K562 (cell line): Measurements from ENCODE around the gene TMEM167B. TPM values are rescaled to one million over a fixed set of nuclear protein-coding genes. Genes with fewer than 3 reads are reported as not detected.

Experiments used
- ARNT ChIP-seq, 2 experiments: fragments of 450-650 bp; IDR thresholded peaks; 2 replicates each; pipeline ENCODE4 v1.6.1; 2016; ENCODE audit warnings: mild to moderate bottlenecking in 1 of 2
- BCLAF1 ChIP-seq, 2 experiments: fragments of 450-650 bp in 1 of 2; IDR thresholded peaks; 2 replicates each; pipeline ENCODE4 v1.6.1; 2011 to 2017; ENCODE audit warnings: low read depth in 2 of 2, antibody characterized with exemption in 1 of 2, borderline replicate concordance in 1 of 2, low read length in 1 of 2, mild to moderate bottlenecking in 1 of 2, mixed read lengths in 1 of 2; ENCODE audit not compliant: control insufficient read depth in 1 of 2
- ETS2 ChIP-seq: IDR thresholded peaks from 2 replicates; pipeline ENCODE4 v1.6.1; 2016; ENCODE audit warnings: borderline replicate concordance, missing genetic modification characterization, mild to moderate bottlenecking, moderate library complexity, missing compliant biosample characterization; ENCODE audit not compliant: poor library complexity, severe bottlenecking
- GATA2 ChIP-seq: sonication (generic); formaldehyde crosslinking; IDR thresholded peaks from 2 replicates; pipeline ENCODE4 v1.4.0; 2020; ENCODE audit warnings: mild to moderate bottlenecking, missing genetic modification reagents
- HOXB6 ChIP-seq: fragments of 250-450 bp; sonication (Bioruptor Pico); IDR thresholded peaks from 2 replicates; pipeline ENCODE4 v1.5.1; 2022; ENCODE audit warnings: mild to moderate bottlenecking, borderline replicate concordance
- IRF2 ChIP-seq: sonication (generic); formaldehyde crosslinking; IDR thresholded peaks from 2 replicates; pipeline ENCODE4 v1.8.1; 2022; ENCODE audit warnings: mild to moderate bottlenecking, missing genetic modification reagents
- KAT8 ChIP-seq: fragments of 450-650 bp; IDR thresholded peaks from 2 replicates; pipeline ENCODE4 v1.6.1; 2016; ENCODE audit warnings: low read depth, mild to moderate bottlenecking
- KDM1A ChIP-seq, 2 experiments: fragments of 450-650 bp; IDR thresholded peaks; 2 replicates each; pipeline ENCODE4 v1.6.1; 2016; ENCODE audit warnings: mild to moderate bottlenecking in 2 of 2
- L3MBTL2 ChIP-seq: fragments of 450-650 bp; IDR thresholded peaks from 2 replicates; pipeline ENCODE4 v1.6.1; 2016; ENCODE audit warnings: mild to moderate bottlenecking, moderate library complexity
- MAFG ChIP-seq: fragments of 450-650 bp; conservative IDR thresholded peaks from 2 replicates; pipeline ENCODE4 v1.6.1; 2016; ENCODE audit warnings: missing genetic modification characterization, missing compliant biosample characterization
- PBX2 ChIP-seq, 2 experiments: IDR thresholded peaks in 1 of 2; conservative IDR thresholded peaks in 1 of 2; 2 replicates each; pipeline ENCODE4 v1.6.1; 2016; ENCODE audit warnings: low read depth in 2 of 2, mild to moderate bottlenecking in 1 of 2, missing compliant biosample characterization in 1 of 2, missing genetic modification characterization in 1 of 2, moderate library complexity in 1 of 2
- RBFOX2 ChIP-seq: fragments of 200-400 bp; formaldehyde crosslinking; IDR thresholded peaks from 2 replicates; pipeline ENCODE4 v1.6.1; 2017; ENCODE audit warnings: low read depth, mild to moderate bottlenecking, low read length, moderate library complexity
- USF1 ChIP-seq: sonication (generic); formaldehyde crosslinking; IDR thresholded peaks from 2 replicates; pipeline ENCODE4 v1.9.0; 2022; ENCODE audit warnings: mild to moderate bottlenecking, missing genetic modification reagents
- ZBTB43 ChIP-seq: sonication (generic); formaldehyde crosslinking; IDR thresholded peaks from 2 replicates; pipeline ENCODE4 v1.8.0; 2023; ENCODE audit warnings: mild to moderate bottlenecking, missing genetic modification reagents
- ZKSCAN1 ChIP-seq: fragments of 150-350 bp; IDR thresholded peaks from 2 replicates; pipeline ENCODE4 v1.6.1; 2016; ENCODE audit warnings: low read depth, low read length
- ZNF77 ChIP-seq: fragments of 250-450 bp; sonication (Bioruptor Pico); IDR thresholded peaks from 2 replicates; pipeline ENCODE4 v1.5.0; 2020
- polyA plus RNA-seq, 8 experiments: library from polyadenylated mRNA; depleted of rRNA in 4 of 8; stranded (reverse) in 5 of 8; unstranded in 3 of 8; fragments of >200 nt; fragmentation: Nextera tagmentation in 2 of 8; fragmentation: Illumina TruSeq in 1 of 8; extraction: Ambion mirVana in 2 of 8; extraction: Trizol in 1 of 8; gene quantifications; 2 replicates each; pipeline versions ENCODE4 v1.2.1 to v1.2.3, GENCODE V29; 2011 to 2014; ENCODE audit warnings: inconsistent platforms in 1 of 8, missing spikeins in 1 of 8
- total RNA-seq, 7 experiments: library from RNA; depleted of rRNA in 6 of 7; stranded (reverse); fragments of >200 nt in 6 of 7; fragmentation: Illumina TruSeq in 2 of 7; extraction: Trizol in 2 of 7; gene quantifications; 2 replicates each; pipeline versions ENCODE4 v1.2.1 to v1.2.3, GENCODE V29; 2011 to 2021; ENCODE audit warnings: low replicate concordance in 1 of 7
- TF ChIP-seq, protein P1 (sequence below): fragments of 450-650 bp; IDR thresholded peaks from 2 replicates; pipeline ENCODE4 v1.6.1; 2016; ENCODE audit warnings: missing biosample characterization, missing genetic modification characterization

Gene TMEM167B
- total and polyA plus RNA-seq, 9 of the 15 experiments (the other 6 are each of a cell fraction or from before 2014, with no cell fraction given): 17.2 to 36.4 (median 32.2) TPM

DNA sequence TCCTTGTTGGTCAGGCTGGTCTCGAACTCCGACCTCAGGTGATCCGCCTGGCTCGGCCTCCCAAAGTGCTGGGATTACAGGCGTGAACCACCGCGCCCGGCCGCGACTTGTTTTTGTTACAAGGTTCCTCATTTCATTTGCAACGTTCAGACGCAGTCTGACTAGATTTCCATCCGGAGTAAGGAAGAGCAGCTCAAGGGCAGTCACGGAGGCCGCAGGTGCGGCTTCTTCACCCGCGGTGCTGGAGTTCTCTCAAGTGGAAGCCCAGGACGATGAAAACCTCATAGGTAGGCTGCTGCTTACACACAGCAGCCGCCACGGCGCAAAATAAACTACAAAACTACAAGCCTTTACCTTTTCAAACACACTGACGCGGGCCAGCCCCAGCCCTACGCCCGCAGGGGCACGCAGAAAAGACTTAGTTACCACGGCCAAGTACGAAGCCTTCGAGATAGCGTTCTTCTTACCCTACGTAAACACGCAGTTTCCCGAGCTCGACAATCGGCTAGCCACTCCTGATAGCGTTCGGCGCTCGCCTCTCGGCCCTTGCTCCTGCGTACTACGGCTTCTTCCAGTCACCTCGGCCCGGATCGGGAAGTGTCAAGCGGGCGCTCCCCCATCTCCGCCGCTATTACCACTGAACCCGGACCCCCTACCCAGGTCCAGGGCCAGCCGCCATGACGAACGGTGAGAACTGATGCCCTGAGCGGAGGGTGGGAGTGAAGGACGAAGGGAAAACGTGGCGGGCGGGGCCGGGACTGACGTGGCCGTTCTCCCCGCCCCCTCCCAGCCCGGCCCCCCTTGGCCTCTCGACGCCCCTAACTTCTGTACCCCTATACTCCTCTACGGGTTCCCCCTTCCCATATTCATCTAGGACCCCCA lies at the start of gene TMEM167B (continued):
- no peak for TF ChIP-seq PBX2 (CRISPR knock-in tag; IDR thresholded peaks at IDR 0.05; ENCODE audit: low read depth)
- no peak; the same call in 1 of the 2 replicates for TF ChIP-seq PBX2 (tag; conservative IDR thresholded peaks at IDR 0.05; ENCODE audit: low read depth)
- TF ChIP-seq, protein P1, sequence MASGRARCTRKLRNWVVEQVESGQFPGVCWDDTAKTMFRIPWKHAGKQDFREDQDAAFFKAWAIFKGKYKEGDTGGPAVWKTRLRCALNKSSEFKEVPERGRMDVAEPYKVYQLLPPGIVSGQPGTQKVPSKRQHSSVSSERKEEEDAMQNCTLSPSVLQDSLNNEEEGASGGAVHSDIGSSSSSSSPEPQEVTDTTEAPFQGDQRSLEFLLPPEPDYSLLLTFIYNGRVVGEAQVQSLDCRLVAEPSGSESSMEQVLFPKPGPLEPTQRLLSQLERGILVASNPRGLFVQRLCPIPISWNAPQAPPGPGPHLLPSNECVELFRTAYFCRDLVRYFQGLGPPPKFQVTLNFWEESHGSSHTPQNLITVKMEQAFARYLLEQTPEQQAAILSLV (tag): no peak
- TF ChIP-seq HOXB6 (CRISPR knock-in tag): no peak
- TF ChIP-seq GATA2 (CRISPR knock-in tag): no peak
- no peak for TF ChIP-seq ZNF77
- TF ChIP-seq USF1 (CRISPR knock-in tag): no peak
- peak; percentile 64; the same call in 1 of the 2 replicates for TF ChIP-seq ZBTB43 (CRISPR knock-in tag)
- peak; percentile 98 for TF ChIP-seq L3MBTL2
- TF ChIP-seq MAFG (tag): no peak
- TF ChIP-seq KDM1A (IDR thresholded peaks at IDR 0.05): no peak
- TF ChIP-seq RBFOX2: peak; percentile 92
- no peak for TF ChIP-seq KAT8
- no peak for TF ChIP-seq ARNT (IDR thresholded peaks at IDR 0.05)
- TF ChIP-seq ZKSCAN1: 0 out of 2 replicates have a peak, but pooled peaks have one; percentile 44
- TF ChIP-seq IRF2: no peak
- no peak for TF ChIP-seq ETS2 (tag)
- TF ChIP-seq BCLAF1 (IDR thresholded peaks at IDR 0.05; ENCODE audit: borderline replicate concordance in 1 of 2, control insufficient read depth in 1 of 2, low read depth in 2 of 2, low read length in 1 of 2): 0 out of 4 replicates have a peak, but pooled peaks of 1 of the 2 experiments have one; percentile 61
